NCI-H1105 (cell line): ENCODE results near the gene TFB2M.

ENCODE experiments used
- DNase-seq: peaks from one replicate; lab custom pipeline; 2025; lab: John Stamatoyannopoulos, UW

The TFB2M gene

DNA sequence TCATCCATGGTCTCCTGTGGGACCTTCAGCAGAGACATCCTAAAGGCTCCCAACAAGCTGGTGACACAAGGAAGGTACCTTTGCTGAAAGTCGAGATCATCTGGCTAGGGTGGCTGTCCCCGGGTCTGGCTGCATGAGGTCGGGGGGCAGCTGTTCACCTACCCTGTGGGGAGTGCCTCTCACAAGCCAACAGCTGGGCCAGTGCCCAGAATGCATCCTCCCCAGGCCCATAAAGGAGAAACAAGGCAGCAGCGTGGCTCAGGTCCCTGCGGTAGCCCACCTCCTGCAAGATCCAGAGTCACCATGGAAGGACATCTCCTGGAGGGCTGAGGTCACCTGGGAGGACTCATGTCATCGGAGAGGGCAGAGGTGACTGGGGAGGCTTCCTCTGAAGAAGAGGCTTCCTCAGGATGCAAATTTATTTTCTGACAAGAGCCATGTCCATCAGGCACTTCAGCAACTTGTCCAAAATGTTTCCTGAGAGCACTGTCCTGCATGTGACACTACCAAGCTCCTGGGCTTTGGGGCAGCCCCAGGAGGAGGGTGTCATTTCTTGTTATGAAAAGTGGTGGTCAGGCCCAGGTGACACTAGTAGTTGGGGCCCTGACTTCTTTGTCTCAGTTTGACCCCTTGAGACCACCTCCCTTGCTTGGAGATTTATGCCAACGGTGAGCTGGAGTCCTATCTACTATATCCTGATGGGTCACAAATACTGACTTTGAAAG, 52.3 kb downstream of the TFB2M start:
- no peak for DNase-seq

DNA sequence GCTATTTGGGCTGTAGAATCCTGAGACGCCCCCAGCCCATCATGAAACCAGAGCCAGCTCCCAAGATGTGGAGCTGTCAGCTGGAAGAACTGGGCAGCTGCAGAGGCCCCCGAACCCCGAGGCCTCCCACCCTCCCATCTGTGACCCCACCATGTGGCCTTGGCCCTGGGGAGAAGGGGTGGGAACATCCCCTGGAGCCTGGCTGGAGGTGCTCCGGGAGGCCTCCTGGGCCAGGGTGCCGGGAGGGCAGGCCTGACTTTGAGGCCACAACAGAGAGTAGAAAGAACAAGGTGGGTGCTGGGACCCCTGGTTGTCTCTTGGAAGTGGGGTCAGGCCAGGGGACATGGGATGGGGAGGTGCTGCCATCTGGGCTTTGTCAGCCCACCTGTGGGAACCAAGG, 53.0 kb downstream of the TFB2M start:
- DNase-seq, result no peak

DNA sequence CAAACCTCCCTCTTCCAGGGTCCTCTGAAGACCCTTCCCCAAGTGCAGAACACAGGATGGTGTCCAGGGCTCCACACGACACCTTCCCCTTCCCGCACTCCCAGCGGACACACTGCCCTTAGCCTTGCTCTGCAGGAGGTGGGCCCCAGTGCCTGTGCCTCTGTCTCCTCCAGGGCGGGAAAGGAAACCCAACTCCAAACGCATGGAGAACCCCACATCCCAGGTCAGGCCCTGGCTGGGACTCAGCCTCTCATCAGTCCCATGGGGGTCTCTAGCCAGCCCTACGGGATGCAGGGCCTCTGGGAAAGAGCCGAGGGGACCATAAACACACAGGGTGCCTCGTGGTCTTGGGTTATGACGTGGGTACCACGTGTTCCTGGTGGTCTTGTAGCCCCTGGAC, 53.4 kb downstream of the TFB2M start:
- no peak for DNase-seq

DNA sequence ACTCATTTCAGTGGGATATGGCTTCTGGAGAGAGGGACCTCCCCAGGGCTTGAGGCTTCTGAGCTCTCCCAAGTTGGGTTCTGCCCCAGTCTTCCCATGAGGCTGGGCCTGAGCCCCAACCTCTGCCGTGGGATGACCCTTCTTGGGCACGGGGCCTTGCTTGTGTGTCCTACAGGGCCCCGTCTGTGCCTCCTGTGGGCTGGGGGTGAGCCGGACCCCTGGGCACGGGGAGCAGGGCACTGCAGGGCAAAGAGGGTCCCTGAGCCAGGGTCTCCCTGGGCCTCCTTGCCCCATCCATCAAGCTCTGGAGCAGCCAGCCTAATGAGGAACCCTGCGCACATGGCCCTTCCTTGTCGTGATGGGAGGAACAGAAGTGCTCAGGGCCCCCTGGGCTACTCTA, 53.8 kb downstream of the TFB2M start:
- DNase-seq, result no peak

DNA sequence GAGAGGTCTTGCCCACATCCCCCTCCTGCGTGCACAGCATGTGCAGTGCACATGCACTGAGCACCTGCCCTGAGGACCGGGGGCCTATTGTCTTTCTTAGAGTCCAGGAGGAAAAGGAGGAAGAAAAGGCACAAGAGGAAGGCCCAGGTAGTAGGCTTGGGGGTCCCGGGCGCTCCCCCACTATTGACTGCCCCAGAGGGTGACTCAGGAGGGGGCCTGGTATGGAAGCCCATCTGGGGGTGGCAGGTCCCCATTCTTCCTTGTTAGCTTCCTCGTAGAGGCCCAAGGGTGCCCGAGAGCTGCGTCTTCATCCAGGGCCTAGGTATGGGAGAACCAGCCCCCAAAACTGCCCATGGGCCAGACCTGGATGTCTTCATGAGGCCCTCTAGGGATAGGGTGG, 54.9 kb downstream of the TFB2M start:
- no peak for DNase-seq

DNA sequence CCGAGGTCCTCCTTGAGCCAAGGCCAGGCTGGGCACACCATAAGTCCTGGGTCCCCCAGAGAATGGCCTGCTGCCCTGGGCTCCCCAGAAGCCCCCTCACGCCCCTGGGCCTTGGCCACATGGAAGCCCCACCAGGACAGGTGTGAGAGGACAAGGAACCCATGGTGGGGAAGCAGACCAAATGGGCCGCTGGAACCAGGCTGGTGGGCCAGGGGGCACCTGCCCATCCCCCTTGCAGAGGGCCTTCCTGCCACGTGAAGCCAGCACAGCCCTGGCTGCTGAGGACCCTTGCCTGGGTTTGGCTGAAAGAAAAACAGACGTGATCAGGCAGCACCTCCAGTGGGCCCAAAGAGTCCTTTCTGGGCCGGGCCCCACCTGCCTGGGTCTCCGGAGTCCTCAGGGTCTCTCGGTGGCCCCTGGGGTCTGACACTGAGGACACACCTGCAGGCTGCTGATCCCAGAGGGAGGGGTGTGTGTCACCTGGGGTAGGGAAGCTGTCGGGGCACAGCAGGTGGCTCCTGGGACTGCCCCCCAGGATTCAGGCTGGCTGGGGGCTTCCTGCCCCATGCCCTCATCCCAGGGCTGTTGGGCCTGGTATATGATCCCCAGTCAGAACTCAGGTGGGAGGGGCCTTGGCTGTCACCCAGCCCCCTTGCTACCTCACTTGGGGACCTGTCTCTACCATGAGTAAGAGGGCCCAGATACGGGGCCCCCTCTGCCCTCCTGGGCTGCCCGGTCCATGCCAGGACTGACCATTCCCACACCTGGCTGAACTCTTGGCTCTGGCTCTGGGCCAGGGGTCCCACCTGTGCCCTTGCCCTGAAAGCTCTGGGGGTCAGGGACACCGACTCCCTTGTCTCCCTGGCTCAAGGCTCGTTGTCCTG, 55.7 kb downstream of the TFB2M start:
- no peak for DNase-seq

DNA sequence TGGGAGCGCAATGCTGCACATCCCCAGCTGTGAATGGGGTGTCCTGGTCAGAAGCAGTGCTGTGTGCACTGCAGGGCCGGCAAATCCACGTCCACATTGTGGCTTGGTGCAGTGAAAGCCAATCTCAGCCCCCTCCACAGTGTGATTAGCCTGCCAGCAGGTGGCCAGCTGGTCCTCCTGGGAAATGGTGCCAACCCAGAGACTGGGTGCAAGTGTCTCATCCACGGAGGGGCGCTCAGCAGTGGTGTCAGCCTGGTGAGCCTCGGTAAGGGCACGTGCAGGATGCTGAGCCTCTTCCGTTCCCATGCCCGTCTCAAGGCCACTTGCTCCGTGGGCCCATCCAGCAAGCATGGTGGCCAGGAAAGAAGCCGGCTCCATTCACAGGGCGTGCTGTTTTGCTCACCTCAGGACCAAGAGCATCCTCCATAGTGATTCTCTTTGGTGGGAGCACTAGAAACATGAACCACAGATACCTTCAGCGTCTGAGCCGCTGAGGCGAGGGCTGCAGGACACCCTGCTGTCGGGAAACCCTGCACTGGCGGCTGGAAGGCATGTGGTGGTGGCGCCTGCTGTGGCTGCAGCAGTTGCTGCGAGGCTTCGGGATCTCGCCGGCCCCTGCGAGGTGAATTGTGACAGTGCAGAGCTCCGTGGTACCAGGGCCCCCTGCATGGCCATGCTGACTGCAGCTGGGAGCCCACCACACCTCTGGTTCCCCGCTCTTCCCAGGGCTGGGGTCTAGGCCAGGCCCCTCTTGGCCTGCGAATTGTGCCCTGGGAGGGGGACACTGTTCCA, 57.0 kb downstream of the TFB2M start:
- DNase-seq, result no peak

DNA sequence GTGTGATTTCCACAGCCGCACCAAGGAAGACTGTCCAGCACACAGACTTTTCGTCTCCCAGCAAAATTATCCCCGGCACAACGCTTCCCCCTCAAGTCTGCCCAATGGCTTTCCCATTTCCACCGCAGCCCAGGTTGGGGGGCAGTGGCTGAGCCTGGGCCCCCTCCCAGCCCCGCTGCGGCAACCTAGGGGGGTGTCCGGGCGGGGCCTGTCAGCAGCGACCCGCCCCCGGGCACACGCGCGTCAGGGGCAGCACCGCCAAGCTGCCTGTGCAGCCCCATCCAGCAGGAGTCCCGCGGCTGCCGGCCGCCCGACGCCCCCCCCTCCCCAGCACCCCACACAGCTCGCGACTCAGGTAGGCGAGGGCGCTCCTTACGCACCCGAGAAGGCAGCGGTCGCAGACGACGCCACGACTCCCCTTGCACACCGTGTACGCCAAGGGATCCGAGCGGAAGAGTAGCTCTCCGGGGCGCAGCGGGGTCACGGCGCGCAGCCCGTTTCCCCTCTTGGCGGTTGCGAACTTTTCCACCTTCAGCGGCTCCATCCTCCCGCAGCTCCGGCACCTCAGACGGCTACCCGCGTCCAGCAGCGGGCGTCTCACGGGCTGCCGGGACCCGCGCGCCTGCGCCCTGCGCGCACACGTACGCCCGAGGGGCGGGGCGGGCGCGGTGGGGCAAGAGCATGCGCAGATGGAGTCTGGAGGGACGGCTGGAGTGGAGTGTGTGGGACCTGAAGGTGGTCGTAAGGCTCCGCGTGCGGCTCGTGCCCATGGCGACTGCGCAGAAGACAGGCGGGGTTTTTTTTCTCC, 59.2 kb downstream of the TFB2M start, which contains the start of gene SMYD3:
Gene SMYD3 (minus strand): TSS at position 606 of the 808 bp plus-strand sequence.
- DNase-seq, result peak; percentile 48

DNA sequence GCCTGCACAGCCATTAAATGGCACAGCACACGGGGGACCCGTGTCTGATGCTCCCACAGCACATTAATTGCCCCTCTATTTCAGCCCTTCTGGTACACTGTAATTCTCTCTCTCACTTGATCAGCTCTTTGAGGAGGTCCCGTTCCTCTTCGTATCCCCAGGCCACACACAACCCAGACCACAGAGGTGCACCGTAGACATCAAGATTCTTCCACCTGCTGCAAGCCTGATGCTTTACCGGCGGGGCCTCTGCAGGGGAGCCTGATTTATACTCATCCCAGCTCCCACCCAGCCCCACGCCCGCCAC, 59.7 kb downstream of the TFB2M start:
- DNase-seq, result no peak

DNA sequence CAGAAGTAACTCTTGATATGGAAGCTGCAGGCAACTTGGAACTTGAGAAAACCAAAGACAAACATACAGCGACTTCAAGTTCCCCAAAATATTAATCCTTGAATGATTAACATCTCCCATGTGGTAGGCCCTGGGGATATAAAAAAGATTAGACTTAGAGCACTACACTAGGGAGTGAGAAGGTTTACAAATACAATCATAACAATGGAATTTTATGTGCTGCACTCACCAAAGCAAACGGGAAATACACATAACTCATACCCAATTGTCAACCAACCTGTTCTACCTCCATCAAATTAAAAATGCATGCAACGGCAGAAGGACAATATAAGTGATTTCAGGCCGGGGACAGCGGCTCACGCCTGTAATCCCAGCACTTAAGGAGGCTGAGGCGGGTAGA, 62.7 kb downstream of the TFB2M start:
- DNase-seq, result no peak

DNA sequence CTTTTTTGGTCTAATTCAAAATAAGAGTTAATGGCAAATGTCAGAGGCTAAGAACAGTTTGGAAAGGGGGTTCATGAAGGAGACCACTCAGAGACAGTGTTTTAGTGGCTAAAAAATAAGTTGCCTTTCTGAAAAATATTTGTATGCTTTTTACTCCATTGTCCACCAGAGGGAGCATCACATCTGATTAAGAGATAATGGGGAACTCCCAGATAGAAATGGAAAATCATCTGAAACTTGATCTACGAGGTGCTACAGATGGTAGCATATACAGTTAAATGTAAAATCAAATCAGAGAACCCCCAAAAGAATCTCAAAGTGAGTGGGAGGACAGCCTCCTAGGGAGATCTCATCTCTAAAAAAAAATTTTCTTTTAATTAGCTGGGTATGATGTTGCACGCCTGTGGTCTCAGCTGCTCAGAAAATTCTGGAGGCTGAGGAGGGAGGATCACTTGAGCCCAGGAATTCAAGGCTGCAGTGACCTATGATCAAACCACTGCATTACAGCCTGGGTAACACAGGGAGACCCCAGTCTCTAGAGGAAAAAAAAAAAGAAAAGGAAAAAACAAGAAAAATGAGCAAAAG, 68.6 kb downstream of the TFB2M start:
- peak; percentile 33 for DNase-seq

DNA sequence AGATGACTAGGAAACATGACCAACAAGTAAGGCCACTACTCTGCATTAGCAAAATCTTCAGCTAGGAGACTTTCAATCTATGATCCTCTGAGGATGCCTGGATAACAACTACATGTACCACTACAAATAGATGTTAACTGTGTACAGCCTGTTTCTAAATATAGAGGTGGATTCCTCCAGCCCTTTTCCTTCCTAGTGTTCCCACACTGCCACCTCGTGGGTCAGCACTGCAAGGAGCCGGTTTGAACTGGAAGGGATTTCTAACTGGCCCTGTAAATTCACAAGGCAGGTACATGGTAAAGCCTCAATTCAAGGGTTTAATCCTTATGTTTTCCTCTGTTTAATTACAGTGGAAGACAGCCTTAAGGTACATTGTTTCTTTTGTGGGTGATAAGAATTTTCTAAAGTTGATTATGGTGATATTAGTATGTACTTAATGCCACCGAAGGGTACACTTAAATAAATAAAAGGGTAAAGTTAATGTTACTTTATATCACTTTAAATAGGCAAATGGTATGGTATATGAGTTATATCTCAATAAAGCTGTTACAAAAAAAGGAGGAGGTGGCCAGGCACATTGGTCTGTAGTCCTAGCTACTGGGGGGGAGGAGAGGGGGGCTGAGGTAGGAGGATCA, 73.3 kb downstream of the TFB2M start:
- DNase-seq, result peak; percentile 24

DNA sequence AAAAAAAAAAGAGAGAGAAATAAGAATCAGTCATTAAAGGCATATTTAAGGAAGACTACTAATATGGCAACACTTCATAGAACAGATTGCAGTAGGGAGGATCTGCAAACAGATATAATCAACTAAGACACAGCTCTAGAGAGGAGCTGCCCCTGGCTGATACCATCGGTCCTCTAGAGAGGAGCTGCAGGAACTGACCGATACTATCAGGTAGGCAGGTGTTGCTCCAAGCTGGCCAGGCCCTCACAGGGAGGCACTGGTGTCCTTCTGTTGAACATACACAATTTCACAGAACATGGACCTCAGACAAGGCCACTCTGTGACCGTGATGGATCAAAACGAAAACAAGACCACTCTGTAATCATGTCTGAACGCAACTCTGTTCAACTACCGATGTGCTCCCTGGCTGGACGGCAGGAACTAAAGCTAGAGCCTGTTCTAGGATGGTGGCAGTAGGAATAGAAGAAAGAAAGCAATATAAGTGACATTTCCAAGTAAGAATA, 74.5 kb downstream of the TFB2M start:
- no peak for DNase-seq
